B cell (primary cell): ENCODE data around the gene ANKRD13C. TPM values are rescaled to one million over a fixed set of nuclear protein-coding genes. Genes with fewer than 3 reads are reported as not detected.

Experiments
- ATAC-seq: fragments of 200-7000 bp; cut with Tn5 transposase; one replicate; pipeline ENCODE4 v1.10.0; 2021; ENCODE audit warnings: low read depth, mild to moderate bottlenecking, moderate number of reproducible peaks, moderate library complexity
- CTCF ChIA-PET: fragments of 350-600 bp; sonication (Branson Sonifier 250); formaldehyde crosslinking; loops from one replicate; lab custom pipeline; 2021; ENCODE audit warnings: antibody characterized with exemption, inconsistent platforms; lab: Charles Lee
- POLR2A ChIA-PET: fragments of 350-600 bp; sonication (Branson Sonifier 250); formaldehyde crosslinking; loops from one replicate; lab custom pipeline; 2021; ENCODE audit warnings: antibody characterized with exemption; lab: Charles Lee
- DNase-seq: peaks from one replicate; pipeline ENCODE4 v3.0.0; 2013
- H2AFZ ChIP-seq: 2 replicates; pipeline ENCODE4 v1.6.1; 2012; ENCODE audit warnings: mild to moderate bottlenecking, low read depth, low read length; ENCODE audit not compliant: insufficient read depth, poor library complexity, severe bottlenecking
- H3K27ac ChIP-seq, 2 donors: 1 replicate in 1 of 2; 2 replicates in 1 of 2; pipeline ENCODE4 v1.5.1; 2012 to 2013; ENCODE audit warnings: low read length in 2 of 2, mild to moderate bottlenecking in 2 of 2, moderate library complexity in 1 of 2
- H3K27me3 ChIP-seq, 4 experiments: fragments of 200-600 bp in 1 of 4; sonication (generic) in 1 of 4; replicated peaks in 1 of 4; 1 replicate in 2 of 4; 2 replicates in 2 of 4; pipeline versions ENCODE4 v1.6.1 to v1.7.0; 2013 to 2016; ENCODE audit warnings: low read length in 3 of 4, mild to moderate bottlenecking in 2 of 4, mixed read lengths in 1 of 4, moderate library complexity in 1 of 4; ENCODE audit not compliant: insufficient read depth in 4 of 4, control insufficient read depth in 3 of 4; ENCODE audit errors: control extremely low read depth in 1 of 4
- H3K36me3 ChIP-seq, 2 experiments: replicated peaks in 1 of 2; 1 replicate in 1 of 2; 2 replicates in 1 of 2; pipeline versions ENCODE4 v1.6.1 to v1.7.1; 2013; ENCODE audit warnings: low read length in 1 of 2; ENCODE audit not compliant: insufficient read depth in 2 of 2, control insufficient read depth in 1 of 2; ENCODE audit errors: control extremely low read depth in 1 of 2, extremely low read depth in 1 of 2
- H3K4me1 ChIP-seq, 2 donors: fragments of 200-600 bp in 1 of 2; sonication (generic) in 1 of 2; 1 replicate in 1 of 2; 2 replicates in 1 of 2; pipeline versions ENCODE4 v1.5.1 to v1.6.1; 2013 to 2017; ENCODE audit warnings: low read length in 2 of 2; ENCODE audit not compliant: control insufficient read depth in 2 of 2, insufficient read depth in 2 of 2
- H3K4me2 ChIP-seq: replicated peaks from 2 replicates; pipeline ENCODE3; 2012; ENCODE audit warnings: mild to moderate bottlenecking, low read depth, low read length; ENCODE audit not compliant: poor library complexity, severe bottlenecking
- H3K4me3 ChIP-seq, 5 experiments: fragments of 200-600 bp in 1 of 5; sonication (generic) in 1 of 5; 1 replicate in 3 of 5; 2 replicates in 2 of 5; pipeline versions ENCODE4 v1.5.1 to v1.7.0; 2011 to 2016; ENCODE audit warnings: low read length in 4 of 5, mild to moderate bottlenecking in 4 of 5, low read depth in 2 of 5, control low read depth in 1 of 5, moderate library complexity in 1 of 5; ENCODE audit not compliant: insufficient read depth in 1 of 5; ENCODE audit errors: control extremely low read depth in 1 of 5, extremely low read depth in 1 of 5
- H3K79me2 ChIP-seq: fragments of 200-600 bp; sonication (generic); one replicate; pipeline ENCODE4 v1.6.0; 2016; ENCODE audit warnings: low read length; ENCODE audit not compliant: control insufficient read depth, insufficient read depth
- H3K9ac ChIP-seq: fragments of 200-600 bp; sonication (generic); 2 replicates; pipeline ENCODE4 v1.6.1; 2017; ENCODE audit warnings: mild to moderate bottlenecking, low read length, moderate library complexity
- H3K9me3 ChIP-seq, 3 donors: one replicate each; pipeline versions ENCODE4 v1.6.1 to v1.7.1; 2013; ENCODE audit warnings: low read length in 2 of 3; ENCODE audit not compliant: control insufficient read depth in 2 of 3, insufficient read depth in 1 of 3; ENCODE audit errors: control extremely low read depth in 1 of 3
- H4K20me1 ChIP-seq: 2 replicates; pipeline ENCODE4 v1.6.0; 2012; ENCODE audit warnings: mild to moderate bottlenecking, low read length; ENCODE audit not compliant: insufficient read depth, control insufficient read depth, poor library complexity, severe bottlenecking
- H3K27ac Mint-ChIP-seq: one replicate; pipeline ENCODE4 v1.8.0; 2021; ENCODE audit warnings: mixed read lengths
- H3K27me3 Mint-ChIP-seq: one replicate; pipeline ENCODE4 v1.8.0; 2021; ENCODE audit warnings: mixed read lengths
- H3K4me1 Mint-ChIP-seq: one replicate; pipeline ENCODE4 v1.8.0; 2021; ENCODE audit warnings: mixed read lengths
- H3K4me3 Mint-ChIP-seq: one replicate; pipeline ENCODE4 v1.8.0; 2021; ENCODE audit warnings: mixed read lengths
- H3K9me3 Mint-ChIP-seq: one replicate; pipeline ENCODE4 v1.8.0; 2022; ENCODE audit warnings: mixed read lengths; ENCODE audit not compliant: insufficient read depth
- CTCF ChIP-seq: fragments of 200-600 bp; IDR thresholded peaks from one replicate; pipeline ENCODE4 v1.8.0; 2022; ENCODE audit warnings: antibody characterized with exemption, mild to moderate bottlenecking
- EZH2 ChIP-seq: IDR thresholded peaks from 2 replicates; pipeline ENCODE4 v1.6.1; 2012; ENCODE audit warnings: borderline replicate concordance, low read depth, mild to moderate bottlenecking, moderate library complexity, low read length; ENCODE audit not compliant: insufficient read depth, poor library complexity, severe bottlenecking
- WGBS: methylation state at CpG from one replicate; pipeline ENCODE4 v1.1.5; 2013; ENCODE audit warnings: missing lambda C conversion rate; ENCODE audit not compliant: insufficient coverage; 5-methylcytosine and 5-hydroxymethylcytosine counted together
- intact Hi-C: fragments of 100-400 bp; cut with micrococcal nuclease; formaldehyde crosslinking; loops from one replicate; pipeline ENCODE4 v1.10.0; 2022
- polyA plus RNA-seq: library from polyadenylated mRNA; depleted of rRNA; stranded (reverse); fragments of >200 nt; gene quantifications from 2 replicates; pipeline ENCODE4 v1.2.3, GENCODE V29; 2012
- total RNA-seq, 2 donors: library from RNA; stranded (reverse); fragments of 120-200 nt in 1 of 2; gene quantifications; 1 replicate in 1 of 2; 2 replicates in 1 of 2; pipeline versions ENCODE4 v1.2.3 to v1.2.4, GENCODE V29; 2013 to 2022

ANKRD13C gene
- total and polyA plus RNA-seq, 2 donors (not counting 1 experiment from before 2014, with no cell fraction given): 7.9 to 29.9 TPM

- H3K27me3 Mint-ChIP-seq: no peaks in the 10 kb centered on the region
- H3K36me3 ChIP-seq: peaks cover 6 to 94% of the 10 kb centered on the region in 2 experiments
- no peak overlapping the region for H3K4me3 ChIP-seq
- H3K4me1 Mint-ChIP-seq: no peaks in the 10 kb centered on the region
- peaks cover 9% of the 10 kb centered on the region for H4K20me1 ChIP-seq
- ChIA-PET CTCF (no interaction called here), POLR2A (no interaction called here)
- H3K4me3 Mint-ChIP-seq: no peak overlapping the region
- H3K4me1 ChIP-seq: no peaks in the 10 kb centered on the region
- DNase-seq: no peak
- TF ChIP-seq CTCF (no peak), EZH2 (no peak)
- H3K27me3 ChIP-seq: no peaks in the 10 kb centered on the region
- no peak overlapping the region for H3K9ac ChIP-seq
- no peak overlapping the region for H3K4me2 ChIP-seq
- no peaks in the 10 kb centered on the region for H3K9me3 ChIP-seq
- no peak overlapping the region for H3K27ac Mint-ChIP-seq
- no peak overlapping the region for H3K27ac ChIP-seq
- no peak for ATAC-seq
- H3K79me2 ChIP-seq: peaks cover 4% of the 10 kb centered on the region
- intact Hi-C loops: no loop called here
- no peaks in the 10 kb centered on the region for H3K9me3 Mint-ChIP-seq
- H2AFZ ChIP-seq: no peak overlapping the region
These were observed 119.8 kb downstream of the ANKRD13C start for GRCh38 chr1:70234733-70235132.

GRCh38 chr1:70231475-70231874, 123.0 kb downstream of the ANKRD13C start:
- no peaks in the 10 kb centered on the region for H3K9me3 ChIP-seq
- peaks cover 14% of the 10 kb centered on the region for H3K4me1 Mint-ChIP-seq
- no peak overlapping the region for H3K27ac Mint-ChIP-seq
- peaks cover 0 to 3% of the 10 kb centered on the region in 2 donors for H3K4me1 ChIP-seq
- no peak overlapping the region for H2AFZ ChIP-seq
- ChIA-PET CTCF (no interaction called here), POLR2A (no interaction called here)
- no CpG with 5 or more reads among the region's 4 CpGs for WGBS
- H3K9me3 Mint-ChIP-seq: no peaks in the 10 kb centered on the region
- H3K9ac ChIP-seq: no peak overlapping the region
- H3K4me2 ChIP-seq: no peak overlapping the region
- H3K79me2 ChIP-seq: peaks cover 26% of the 10 kb centered on the region
- DNase-seq (no peak), ATAC-seq (no peak)
- intact Hi-C loops: no loop called here
- H3K27me3 ChIP-seq: no peaks in the 10 kb centered on the region
- peaks cover 6 to 87% of the 10 kb centered on the region in 2 experiments for H3K36me3 ChIP-seq
- no peak overlapping the region for H3K27ac ChIP-seq
- no peak overlapping the region for H3K4me3 ChIP-seq
- no peak overlapping the region for H3K4me3 Mint-ChIP-seq
- peaks cover 19% of the 10 kb centered on the region for H4K20me1 ChIP-seq
- no peak for TF ChIP-seq EZH2
- TF ChIP-seq CTCF: no peak
- H3K27me3 Mint-ChIP-seq: no peaks in the 10 kb centered on the region
